ENCODE measurements around the gene ERGIC2.
"Not testable (repeated sequence)": the region's sequence is repeated elsewhere in the genome, so short reads cannot be mapped to it uniquely, and the experiment has no call there.

ERGIC2 gene, protein sequence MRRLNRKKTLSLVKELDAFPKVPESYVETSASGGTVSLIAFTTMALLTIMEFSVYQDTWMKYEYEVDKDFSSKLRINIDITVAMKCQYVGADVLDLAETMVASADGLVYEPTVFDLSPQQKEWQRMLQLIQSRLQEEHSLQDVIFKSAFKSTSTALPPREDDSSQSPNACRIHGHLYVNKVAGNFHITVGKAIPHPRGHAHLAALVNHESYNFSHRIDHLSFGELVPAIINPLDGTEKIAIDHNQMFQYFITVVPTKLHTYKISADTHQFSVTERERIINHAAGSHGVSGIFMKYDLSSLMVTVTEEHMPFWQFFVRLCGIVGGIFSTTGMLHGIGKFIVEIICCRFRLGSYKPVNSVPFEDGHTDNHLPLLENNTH

DNA sequence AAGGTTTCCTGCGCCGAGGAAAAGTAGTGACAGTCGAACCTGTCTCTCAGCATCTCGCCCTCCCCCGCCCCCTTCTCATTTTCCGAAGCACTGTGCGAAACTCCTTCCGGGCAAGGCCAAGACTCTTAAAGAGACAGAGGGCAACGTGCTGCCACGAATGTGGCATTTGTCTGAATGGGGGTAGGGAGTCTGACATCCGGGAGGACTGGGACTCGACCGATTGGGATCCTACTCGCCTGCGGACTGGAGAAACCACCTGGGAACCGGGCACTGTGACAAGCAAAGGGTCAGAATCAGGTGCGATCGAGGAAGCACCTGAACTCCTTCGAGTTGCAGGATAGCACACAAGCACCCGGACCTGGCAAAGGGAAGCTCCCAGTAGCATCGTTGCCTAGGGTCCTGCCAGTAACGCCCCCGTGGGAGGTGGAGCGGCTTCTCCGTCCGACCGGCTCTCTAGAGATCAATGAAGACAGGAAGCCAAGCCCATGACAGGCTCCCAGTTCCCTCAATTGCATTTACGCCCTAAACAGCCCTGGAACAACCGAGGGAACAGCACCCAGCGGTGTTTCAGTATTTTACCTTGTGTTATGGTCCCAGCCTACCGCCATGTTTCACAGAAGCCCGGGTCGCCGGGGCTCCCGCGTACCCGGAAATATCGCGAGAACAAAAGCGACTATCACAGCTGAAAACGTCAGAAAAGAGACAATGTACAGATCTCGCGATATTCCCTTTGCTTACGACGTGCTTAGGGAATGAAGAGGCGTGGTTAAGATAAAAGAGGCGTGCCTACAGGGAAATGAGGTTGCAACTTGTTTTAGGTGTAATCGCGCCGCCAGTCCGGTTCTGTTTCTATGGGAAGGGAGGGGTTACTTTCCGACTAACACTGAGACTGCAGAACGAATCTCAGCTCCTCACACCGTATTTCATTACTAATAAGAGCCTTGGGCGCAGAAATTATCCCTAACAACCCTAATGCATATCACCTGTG lies at the start of gene ERGIC2:
TSS of gene ERGIC2 (minus strand) at position 637 of the 988 bp plus-strand sequence. CDS start 9,539 bp downstream, outside the sequence.
- peak; percentile 98 to 99 for DNase-seq

DNA sequence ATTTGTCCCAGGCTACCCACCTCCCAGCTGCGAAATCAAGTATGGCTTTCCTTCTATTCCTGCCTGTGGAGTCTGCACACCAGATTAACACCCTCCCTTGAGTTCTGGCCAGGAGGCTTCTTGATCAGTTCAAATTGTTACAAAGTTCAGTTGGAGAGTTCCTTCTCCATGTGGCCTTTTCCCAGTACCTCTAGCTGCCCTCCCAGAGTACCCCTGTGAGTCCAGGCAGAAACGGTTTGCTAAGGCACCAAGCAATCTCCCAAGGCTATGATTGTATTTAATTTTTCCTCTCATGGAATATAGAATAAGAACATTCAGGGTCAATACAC lies 49.7 kb upstream of the ERGIC2 start:
- DNase-seq = no peak

DNA sequence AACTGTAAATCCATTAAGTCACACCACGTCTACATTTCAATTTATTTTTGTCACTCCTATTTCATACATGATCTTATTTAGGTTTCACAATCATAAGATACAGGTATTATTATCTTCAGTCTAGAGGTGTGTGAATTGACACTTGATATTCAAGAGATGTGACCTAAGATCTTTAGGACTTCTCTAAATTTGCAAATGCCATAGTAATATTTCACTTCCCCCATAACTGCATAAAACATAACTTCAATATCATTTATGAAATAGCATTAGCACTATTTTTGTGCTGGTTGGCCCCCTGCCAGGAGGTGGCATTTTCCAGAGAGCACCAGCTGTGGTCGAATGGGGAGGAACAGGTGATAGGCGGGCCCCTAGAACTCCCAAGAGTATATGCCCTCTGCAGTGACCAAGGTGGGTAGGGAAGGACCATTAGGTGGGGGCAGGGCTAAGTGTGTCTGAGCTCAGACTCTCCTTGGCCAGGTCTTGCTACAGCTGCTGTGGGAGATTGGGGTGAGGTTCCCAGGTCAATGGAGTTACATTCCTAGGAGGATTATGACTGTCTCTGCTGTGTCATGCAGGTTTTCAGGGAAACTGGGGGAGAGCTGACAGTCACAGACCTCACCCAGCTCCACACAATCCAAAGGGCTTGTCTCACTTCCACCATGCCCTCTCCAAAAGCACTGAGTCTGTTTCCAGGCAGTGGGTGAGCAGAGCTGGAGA lies 49.2 kb upstream of the ERGIC2 start:
- DNase-seq = no peak

DNA sequence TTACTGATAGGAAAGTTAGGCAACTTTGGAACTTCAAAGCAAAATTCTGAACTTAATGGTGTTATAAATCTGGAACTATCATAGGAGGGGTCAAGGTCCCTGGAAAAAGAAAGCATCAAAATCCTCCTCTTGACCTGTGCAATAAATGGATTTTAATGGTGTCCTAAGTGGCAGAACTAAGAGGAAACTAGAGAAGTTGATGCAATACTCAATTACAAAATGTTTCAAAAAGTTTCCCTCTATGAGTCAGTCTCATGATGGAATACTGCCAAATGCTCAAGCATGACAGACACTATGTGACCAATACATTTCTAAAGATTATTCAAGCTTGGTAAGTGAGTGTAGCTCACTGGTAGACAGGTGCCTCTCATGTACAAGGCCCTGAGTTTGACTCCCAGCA lies 47.7 kb upstream of the ERGIC2 start:
- no peak for DNase-seq

DNA sequence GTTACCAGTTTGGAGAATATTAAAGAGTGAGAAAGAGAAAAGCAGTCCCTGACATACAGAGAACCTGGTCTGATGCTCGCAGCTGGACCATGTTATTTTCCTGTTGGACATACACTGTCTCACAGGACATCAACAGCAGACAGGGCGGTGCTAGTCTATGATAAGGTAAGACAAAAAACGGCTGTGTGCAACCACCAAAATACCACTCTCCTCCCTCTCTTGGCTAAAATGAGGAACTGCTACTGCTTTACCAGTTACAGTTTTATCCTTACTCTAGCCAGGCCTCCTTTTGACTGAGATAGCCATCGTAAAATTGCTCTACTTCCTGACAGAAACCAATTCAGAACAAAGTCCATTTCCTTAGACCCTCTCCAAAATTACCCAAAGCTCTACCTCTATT lies 47.0 kb upstream of the ERGIC2 start:
- no peak for DNase-seq

DNA sequence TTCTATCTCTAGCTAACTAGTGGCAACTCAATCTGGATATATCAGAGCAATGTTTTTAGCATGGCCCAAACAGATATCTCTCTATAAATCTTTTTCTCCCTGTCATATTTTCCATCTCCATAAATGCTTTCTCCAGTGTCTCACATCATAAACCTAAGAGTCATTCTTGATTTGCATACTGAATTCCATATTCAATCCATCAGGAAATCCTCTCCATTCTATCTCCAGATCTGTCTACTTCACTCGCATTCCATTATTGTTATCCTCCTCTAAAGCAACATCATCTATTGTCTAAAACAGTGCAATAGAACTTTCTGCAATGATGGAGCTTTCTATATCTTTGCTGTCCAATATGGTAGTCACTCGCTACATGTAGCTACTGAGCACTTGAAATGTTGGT lies 45.5 kb upstream of the ERGIC2 start:
- no peak for DNase-seq

DNA sequence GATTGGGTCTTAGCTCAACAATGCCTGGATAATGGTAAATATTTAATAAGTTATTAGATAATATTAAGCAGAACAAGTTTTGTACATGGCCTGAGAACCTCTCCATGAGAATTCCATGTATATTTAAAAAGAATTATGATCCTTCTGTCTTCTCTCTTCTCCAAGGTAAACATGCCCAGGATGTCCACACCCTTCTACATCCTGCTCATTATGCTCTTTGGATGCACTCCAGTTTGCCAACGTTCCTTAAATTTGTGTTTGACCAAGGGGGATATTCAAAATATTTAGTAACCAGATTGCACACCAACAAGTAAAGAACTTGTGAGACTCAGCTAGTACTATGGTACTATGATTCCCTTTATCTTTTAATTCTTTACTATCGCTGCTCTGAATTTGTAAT lies 44.8 kb upstream of the ERGIC2 start:
- no peak for DNase-seq

DNA sequence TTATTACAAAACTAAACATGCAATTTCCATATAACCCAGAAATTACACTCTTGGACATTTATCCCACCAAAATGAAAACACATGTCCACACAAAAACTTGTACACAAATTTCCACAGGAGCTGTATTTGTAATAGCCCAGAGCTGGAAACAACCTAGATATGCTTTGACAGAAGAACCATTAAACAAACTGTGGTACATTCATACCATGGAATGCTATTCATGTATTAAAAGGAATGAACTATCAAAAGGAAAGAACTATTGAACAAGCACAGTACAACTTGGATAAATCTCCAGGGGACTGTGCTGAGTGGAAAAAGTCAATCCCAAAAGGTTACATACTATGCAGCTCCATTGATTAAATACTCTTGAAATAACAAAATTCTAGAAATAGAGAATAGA lies 35.8 kb upstream of the ERGIC2 start:
- DNase-seq = no peak

DNA sequence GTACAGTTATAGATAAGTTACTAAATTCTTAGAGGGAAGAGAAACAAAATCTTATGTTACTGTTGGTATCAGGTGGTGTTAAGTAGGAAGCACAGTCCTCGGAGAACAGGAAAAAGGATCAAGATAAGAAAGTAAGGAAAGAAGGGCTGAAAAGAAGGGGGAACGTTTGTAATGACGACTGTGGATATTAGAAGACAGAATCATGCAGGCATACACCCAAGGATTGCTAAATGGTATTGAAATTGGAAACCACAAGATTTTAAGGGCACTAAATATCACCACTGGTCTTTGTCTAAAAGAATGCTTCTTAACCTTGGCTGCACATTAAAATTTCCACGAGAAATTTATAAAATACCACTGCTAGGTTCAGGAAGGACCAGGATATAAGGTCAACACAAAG lies 34.1 kb upstream of the ERGIC2 start:
- no peak for DNase-seq

DNA sequence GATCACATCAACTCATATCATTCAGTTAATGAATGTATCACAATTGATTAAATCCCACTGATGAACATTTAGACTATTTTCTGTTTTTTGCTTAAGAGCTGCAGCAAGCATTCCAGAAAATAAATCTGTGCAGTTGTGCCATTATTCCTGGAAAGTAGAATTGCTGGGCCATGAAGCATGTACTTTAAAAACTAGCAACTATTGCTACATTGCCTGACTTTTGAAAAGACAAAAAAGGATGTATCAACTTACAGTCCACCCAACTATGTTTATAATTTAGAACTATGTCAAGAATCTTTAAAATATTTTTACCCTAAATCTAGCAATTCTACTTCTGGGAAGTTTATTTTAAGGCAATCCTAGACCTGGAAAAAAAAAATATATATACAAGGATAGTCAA lies 33.4 kb upstream of the ERGIC2 start:
- no peak for DNase-seq

DNA sequence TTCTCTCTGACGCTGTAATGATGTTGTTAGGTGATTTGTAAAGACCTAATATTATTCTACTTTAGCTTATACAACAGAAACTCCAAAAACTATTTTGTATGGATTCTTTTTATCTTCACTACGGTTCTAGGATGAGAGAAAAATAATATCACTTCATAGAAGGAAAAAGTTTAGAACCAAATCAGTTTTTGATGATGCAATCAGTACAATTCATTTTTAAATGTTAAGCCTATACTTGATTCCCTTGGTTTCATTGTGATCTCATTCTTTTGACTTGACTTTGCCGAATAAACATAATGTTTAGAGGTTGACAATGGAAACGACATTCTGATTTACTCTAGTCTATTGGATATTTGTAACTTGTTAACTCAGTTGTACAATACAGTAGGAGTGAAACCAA lies 24.6 kb upstream of the ERGIC2 start:
- no peak for DNase-seq

DNA sequence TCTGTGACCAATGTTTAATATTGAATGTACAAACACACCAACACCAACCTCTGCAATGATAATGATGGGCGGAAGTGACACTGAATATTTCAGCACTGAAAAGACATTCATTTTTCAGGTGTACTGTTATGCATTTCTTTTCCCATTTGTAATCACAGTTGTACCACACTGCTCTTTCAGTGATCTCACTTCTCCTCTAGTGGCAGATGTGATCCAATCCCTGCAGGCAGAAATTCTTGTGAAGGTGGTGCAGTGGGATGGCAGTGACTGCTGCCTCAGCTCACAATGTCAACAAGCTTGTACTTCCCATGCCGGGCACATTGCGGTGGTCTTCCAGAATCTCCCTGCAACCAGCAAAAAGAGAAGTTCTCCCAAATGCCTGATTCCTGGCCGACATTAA lies 23.0 kb upstream of the ERGIC2 start:
- DNase-seq = no peak

DNA sequence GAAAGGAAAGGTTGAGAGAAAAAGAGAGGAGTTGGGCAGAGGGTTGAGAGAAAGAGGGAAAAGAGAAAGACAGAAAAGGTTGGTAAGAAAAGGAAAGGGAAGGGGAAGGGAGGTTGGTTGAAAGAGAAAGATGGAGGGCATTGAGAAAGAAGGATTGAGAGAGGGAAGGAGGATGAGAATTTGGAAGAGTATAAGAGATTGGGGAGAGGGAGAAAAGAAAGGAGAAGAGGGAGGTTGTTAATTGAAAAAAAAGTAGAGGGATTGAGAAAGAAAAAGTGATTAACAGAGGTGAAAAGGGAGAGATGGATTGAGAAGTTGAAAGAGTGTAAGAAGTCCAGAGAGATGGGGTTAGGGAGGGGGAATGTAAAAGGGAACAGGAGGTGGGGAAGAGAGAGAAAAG lies 21.5 kb upstream of the ERGIC2 start:
- no peak for DNase-seq

DNA sequence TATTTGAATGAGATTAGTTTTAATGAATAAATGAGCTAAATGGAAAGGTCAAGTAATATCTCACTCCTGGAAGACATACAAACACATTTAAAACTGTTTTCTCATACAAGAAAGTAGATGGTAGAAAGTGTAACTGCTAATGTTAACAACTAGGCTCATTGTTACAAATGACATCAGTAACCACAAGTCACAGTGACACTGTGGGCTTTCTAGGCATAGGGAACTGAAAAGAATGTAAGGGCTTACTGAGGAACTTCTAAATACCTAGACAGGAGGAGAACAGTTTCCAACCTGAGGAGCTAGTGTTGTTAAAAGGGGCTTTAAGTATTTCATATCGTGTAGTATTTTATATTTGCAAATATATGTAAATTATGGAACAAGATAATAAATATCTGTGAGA lies 17.5 kb upstream of the ERGIC2 start:
- DNase-seq = no peak

DNA sequence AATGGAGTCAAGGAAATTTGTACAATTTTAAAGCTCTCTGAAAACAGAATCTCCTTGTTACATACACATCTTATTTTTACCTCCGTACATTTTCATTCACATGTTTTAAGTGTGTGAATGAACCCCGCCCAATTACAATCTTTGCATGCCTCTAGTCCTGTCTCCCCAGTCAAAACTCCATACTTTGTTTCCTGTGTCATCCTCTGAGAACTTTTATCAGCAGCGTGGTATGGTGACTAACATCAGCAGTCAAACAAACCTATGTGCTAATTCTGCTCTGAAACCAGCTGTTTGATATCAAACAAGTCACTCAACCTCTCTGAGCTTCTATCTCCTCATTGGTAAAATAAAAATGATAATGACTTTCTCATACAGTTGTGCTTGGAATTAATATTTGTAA lies 15.8 kb upstream of the ERGIC2 start:
- DNase-seq = no peak

DNA sequence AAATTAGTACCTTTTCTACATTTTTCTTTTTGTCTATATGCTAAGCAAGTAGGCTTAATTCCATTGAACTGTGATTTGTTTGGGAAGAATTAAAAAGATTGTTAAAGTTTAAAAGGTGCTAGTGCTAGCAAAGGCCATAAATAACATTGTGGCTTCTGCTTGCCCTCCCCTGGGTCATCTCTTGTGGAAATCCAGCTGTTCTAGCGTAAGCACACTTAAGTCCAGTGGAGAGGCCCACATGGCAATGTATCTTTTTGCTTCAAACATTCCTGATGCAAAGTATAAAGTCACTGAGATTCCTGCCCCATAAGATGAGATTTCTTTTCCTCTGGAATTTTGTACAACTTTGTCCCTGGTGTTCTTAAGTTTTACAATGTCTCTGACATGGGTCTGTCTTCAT lies 14.4 kb upstream of the ERGIC2 start:
- DNase-seq = no peak

DNA sequence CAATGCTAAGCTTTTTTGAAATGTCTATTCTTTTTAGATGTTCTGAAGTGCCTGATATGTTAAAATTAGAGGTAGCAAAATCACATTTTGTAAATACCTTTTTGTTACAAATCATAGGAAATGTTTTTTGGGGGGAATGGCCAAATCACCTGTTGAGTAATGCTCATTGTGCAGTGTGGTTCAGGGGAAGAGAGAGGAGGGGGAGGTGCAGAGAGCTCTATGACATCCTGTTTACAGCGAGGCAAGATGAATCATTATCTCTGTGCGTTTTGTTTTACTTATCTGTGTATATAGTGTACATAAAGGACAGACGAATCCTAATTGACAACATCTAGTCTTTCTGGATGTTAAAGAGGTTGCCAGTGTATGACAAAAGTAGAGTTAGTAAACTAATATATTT lies 9.4 kb upstream of the ERGIC2 start:
- not testable (repeated sequence) for DNase-seq

DNA sequence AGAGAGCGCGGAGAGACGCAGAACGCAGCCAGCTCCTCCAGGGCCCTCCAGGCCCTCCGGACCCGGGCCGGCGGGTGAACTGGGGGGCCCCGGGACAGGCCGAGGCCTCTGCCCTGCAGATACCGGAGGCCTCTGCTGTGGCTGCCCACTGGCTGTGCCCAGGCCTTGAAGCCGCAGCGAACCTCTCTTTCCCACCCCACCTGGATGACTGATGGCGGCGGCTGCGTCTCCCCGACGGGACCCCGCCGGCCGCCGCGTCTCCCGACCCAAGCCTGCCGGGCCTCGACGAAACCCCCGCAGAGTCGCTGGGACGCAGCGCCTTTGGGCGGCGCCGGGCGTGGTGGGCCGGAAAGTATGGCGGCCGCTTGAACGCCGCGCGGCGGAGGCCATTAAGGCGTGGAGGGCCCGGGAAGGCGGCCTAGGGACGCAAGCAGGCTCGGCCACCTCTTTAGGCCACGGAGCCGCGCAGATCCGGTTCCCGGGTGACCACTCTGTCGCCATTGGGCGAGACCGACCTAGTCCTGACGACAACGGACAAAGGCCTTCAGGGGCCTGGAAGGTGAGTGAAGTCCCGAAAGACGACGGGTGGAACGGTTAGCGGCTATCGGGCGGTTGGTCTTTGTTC lies 8.4 kb upstream of the ERGIC2 start:
- no peak for DNase-seq

DNA sequence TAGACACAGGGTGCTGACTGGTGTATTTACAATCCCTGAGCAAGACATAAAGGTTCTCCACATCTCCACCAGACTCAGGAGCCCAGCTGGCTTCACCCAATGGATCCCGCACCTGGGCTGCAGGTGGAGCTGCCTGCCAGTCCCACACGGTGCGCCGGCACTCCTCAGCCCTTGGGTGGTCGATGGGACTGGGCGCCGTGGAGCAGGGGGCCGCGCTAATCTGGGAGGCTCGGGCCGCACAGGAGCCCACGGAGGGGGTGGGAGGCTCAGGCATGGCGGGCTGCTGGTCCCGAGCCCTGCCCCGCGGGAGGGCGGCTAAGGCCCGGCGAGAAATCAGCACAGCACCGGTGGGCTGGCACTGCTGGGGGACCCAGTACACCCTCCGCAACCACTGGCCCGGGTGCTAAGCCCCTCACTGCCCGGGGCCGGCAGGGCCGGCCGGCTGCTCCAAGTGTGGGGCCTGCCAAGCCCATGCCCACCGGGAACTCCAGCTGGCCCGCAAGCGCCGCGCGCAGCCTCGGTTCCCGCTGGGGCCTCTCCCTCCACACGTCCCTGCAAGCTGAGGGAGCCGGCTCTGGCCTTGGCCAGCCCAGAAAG lies 5.2 kb upstream of the ERGIC2 start:
- DNase-seq = not testable (repeated sequence)

DNA sequence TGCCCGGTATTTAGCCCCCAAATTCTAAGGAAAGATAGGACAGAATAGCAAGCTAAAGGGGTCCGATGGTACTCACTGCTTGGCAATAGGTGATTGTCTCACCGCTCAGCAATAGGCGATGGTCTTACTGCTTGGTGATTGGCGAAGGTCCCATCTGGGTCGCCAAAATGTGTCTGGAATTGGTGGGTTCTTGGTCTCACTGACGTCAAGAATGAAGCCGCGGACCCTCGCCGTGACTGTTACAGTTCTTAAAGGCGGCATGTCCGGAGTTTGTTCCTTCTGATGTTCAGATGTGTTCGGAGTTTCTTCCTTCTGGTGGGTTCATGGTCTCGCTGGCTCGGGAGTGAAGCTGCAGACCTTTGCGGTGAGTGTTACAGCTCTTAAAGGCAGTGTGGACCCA lies 4.2 kb upstream of the ERGIC2 start:
- not testable (repeated sequence) for DNase-seq

DNA sequence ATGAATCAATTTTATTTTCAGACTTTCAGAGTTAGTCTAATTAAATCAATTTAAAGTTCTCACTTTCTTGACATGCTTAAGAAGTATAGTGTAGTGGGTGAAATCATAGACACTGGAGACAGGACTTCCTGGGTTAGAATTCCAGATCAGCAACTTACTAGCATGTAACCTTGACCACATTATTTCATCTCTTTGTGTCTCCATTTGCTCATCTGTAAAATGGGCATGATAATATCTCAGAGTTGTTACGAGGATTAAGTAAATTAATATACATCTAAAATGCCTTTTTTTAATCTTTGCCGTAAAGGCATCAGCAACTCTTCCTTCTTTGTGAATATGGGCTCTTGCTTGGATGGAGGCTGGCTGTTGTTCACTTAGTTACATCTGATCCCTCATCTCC lies 1.3 kb upstream of the ERGIC2 start:
- DNase-seq = no peak

DNA sequence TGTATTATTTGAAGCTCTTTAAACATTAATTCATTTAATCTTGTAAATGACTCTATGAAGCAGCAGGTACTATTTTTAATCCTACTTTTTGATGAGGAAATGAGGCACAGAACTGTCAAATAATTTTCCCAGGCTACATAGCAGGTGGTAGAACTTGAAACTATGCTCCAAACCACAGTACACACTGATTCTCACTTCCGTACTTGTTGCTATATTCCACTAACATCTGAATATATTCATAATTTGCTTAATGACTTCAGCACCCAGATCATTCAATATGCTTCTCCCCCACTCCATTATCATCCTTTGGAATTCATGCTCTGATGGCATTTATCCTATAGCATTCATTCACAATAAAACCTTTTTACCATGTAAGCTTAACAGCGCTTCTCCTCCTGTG lies 4.9 kb downstream of the ERGIC2 start:
- DNase-seq = no peak

DNA sequence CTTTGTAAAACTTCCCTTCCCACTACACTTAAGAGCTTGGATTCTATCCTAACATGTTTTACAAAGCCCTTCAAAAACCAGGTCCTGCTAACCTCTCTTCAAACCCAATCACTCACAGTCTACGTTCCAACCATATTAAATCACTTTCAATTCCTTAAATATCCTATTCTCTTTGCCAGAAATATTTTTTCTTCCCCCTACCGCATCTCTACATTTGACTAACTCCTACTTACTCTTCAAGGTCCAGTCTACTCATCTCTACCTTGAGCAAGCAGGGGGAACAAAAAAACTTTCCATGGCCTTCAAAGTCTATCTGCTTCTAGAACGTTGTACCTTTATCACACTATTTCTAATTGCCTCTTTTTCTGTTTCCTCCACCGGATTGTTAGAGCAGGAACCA lies 6.1 kb downstream of the ERGIC2 start:
- DNase-seq = no peak
